GM21619 (cell line): ENCODE results near the gene KLHL3.

Experiments
- ATAC-seq: cut with Tn5 transposase; IDR thresholded peaks from one replicate; pipeline ENCODE4 v1.9.1; 2021; ENCODE audit not compliant: unreplicated experiment

The KLHL3 gene

GRCh38 chr5:137708796-137709559 lies 26.9 kb downstream of the KLHL3 start:
- ATAC-seq = no peak

- no peak for ATAC-seq
These were observed 27.8 kb downstream of the KLHL3 start for GRCh38 chr5:137708062-137708461.

GRCh38 chr5:137706841-137707240 lies 29.0 kb downstream of the KLHL3 start:
- no peak for ATAC-seq

- ATAC-seq = no peak
These were observed 30.8 kb downstream of the KLHL3 start for GRCh38 chr5:137705106-137705505.

GRCh38 chr5:137703565-137703964 lies 32.3 kb downstream of the KLHL3 start:
- no peak for ATAC-seq

GRCh38 chr5:137700282-137700680 lies 35.6 kb downstream of the KLHL3 start:
- ATAC-seq = no peak

GRCh38 chr5:137699336-137700281 lies 36.3 kb downstream of the KLHL3 start:
- ATAC-seq = no peak

GRCh38 chr5:137696481-137696880 lies 39.4 kb downstream of the KLHL3 start:
- ATAC-seq = no peak

- no peak for ATAC-seq
These were observed 40.0 kb downstream of the KLHL3 start for GRCh38 chr5:137695651-137696428.

- ATAC-seq = no peak
These were observed 41.8 kb downstream of the KLHL3 start for GRCh38 chr5:137693951-137694721.

GRCh38 chr5:137693307-137693950 lies 42.5 kb downstream of the KLHL3 start:
- ATAC-seq = no peak

- no peak for ATAC-seq
These were observed 46.6 kb downstream of the KLHL3 start for GRCh38 chr5:137689306-137689705.

GRCh38 chr5:137688210-137688840 lies 47.6 kb downstream of the KLHL3 start:
- no peak for ATAC-seq

GRCh38 chr5:137684761-137685160 lies 51.1 kb downstream of the KLHL3 start:
- ATAC-seq = no peak

GRCh38 chr5:137681191-137681590 lies 54.7 kb downstream of the KLHL3 start:
- ATAC-seq = no peak

GRCh38 chr5:137679910-137680309 lies 56.0 kb downstream of the KLHL3 start:
- ATAC-seq = no peak

GRCh38 chr5:137679195-137679594 lies 56.7 kb downstream of the KLHL3 start:
- ATAC-seq = no peak

GRCh38 chr5:137672881-137673280 lies 63.0 kb downstream of the KLHL3 start:
- no peak for ATAC-seq

GRCh38 chr5:137672001-137672400 lies 63.9 kb downstream of the KLHL3 start:
- ATAC-seq = no peak

- ATAC-seq = no peak
These were observed 66.1 kb downstream of the KLHL3 start for GRCh38 chr5:137669811-137670210.
